ENCODE measurements around the gene PSMD2.

The PSMD2 gene

GRCh38 chr3:184321666-184322065 is 22.6 kb downstream of the PSMD2 start:
- no peak for TF ChIP-seq CTCF (IDR thresholded peaks at IDR 0.05; ENCODE audit: insufficient read depth, missing control alignments)
- DNase-seq (ENCODE audit: insufficient read length, low spot score) (no peak), FAIRE-seq (no peak)

- FAIRE-seq: no peak
- DNase-seq (ENCODE audit: insufficient read length, low spot score): peak; percentile 5
- no peak for TF ChIP-seq CTCF (IDR thresholded peaks at IDR 0.05; ENCODE audit: insufficient read depth, missing control alignments)
Measured at GRCh38 chr3:184322731-184323487, 23.9 kb downstream of the PSMD2 start.

GRCh38 chr3:184323696-184324095 is 24.7 kb downstream of the PSMD2 start:
- TF ChIP-seq CTCF (IDR thresholded peaks at IDR 0.05; ENCODE audit: insufficient read depth, missing control alignments): no peak
- no peak for DNase-seq (ENCODE audit: insufficient read length, low spot score)
- FAIRE-seq: no peak

GRCh38 chr3:184325269-184325668 is 26.2 kb downstream of the PSMD2 start:
- FAIRE-seq (no peak), DNase-seq (ENCODE audit: insufficient read length, low spot score) (peak; percentile 5)
- TF ChIP-seq CTCF (IDR thresholded peaks at IDR 0.05; ENCODE audit: insufficient read depth, missing control alignments): no peak

- TF ChIP-seq CTCF (IDR thresholded peaks at IDR 0.05; ENCODE audit: insufficient read depth, missing control alignments): no peak
- FAIRE-seq: no peak
- DNase-seq (ENCODE audit: insufficient read length, low spot score): peak; percentile 10
Measured at GRCh38 chr3:184325715-184326369, 26.8 kb downstream of the PSMD2 start.

GRCh38 chr3:184327171-184327570 is 28.1 kb downstream of the PSMD2 start:
- DNase-seq (ENCODE audit: insufficient read length, low spot score) (no peak), FAIRE-seq (no peak)
- TF ChIP-seq CTCF (IDR thresholded peaks at IDR 0.05; ENCODE audit: insufficient read depth, missing control alignments): no peak

GRCh38 chr3:184328516-184328915 is 29.5 kb downstream of the PSMD2 start:
- FAIRE-seq: no peak
- no peak for TF ChIP-seq CTCF (IDR thresholded peaks at IDR 0.05; ENCODE audit: insufficient read depth, missing control alignments)
- peak; percentile 21 for DNase-seq (ENCODE audit: insufficient read length, low spot score)

Data from D721Med (cell line).